ENCODE results near the gene SYT8. TPM values are rescaled to one million over a fixed set of nuclear protein-coding genes. Genes with fewer than 3 reads are reported as not detected.

SYT8 gene
- polyA plus RNA-seq, 1 donor from 2014 or later = not detected

DNA sequence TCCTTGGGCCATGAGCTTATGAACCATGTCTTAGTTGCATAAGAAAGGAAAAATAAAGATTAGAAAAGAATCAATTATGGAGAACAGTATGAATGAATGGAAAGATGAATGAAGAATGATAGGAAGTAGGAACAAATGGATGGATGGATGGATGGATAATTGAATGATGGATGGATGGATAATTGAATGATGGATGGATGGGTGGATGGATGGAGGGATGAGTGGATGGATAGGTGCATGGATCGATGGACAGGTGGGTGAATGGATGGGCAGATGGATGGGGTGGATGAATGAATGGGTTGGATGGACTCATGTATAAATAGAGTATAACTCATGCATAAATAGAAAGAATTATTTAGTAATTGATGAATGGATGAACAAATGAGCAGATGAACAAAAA is 25.3 kb downstream of the SYT8 start:
- no peaks in the 10 kb centered on the region for H3K27me3 ChIP-seq (ENCODE audit: insufficient read depth, low read depth, low read length)
- H3K9me2 ChIP-seq (ENCODE audit: insufficient read depth, low read length) = no peaks in the 10 kb centered on the region
- TF ChIP-seq EP300 (conservative IDR thresholded peaks at IDR 0.05; ENCODE audit: poor library complexity, severe bottlenecking) = no peak
- TF ChIP-seq RAD21 (conservative IDR thresholded peaks at IDR 0.05) = no peak
- no peak for TF ChIP-seq TAF1 (IDR thresholded peaks at IDR 0.05; ENCODE audit: low read depth)
- no peak for TF ChIP-seq POLR2AphosphoS5 (IDR thresholded peaks at IDR 0.05)
- no peak for TF ChIP-seq EZH2 (IDR thresholded peaks at IDR 0.05; ENCODE audit: borderline replicate concordance, insufficient read depth, low read length, poor library complexity, severe bottlenecking)
- TF ChIP-seq SMC3 (conservative IDR thresholded peaks at IDR 0.05; ENCODE audit: poor library complexity) = no peak
- TF ChIP-seq, protein P1, sequence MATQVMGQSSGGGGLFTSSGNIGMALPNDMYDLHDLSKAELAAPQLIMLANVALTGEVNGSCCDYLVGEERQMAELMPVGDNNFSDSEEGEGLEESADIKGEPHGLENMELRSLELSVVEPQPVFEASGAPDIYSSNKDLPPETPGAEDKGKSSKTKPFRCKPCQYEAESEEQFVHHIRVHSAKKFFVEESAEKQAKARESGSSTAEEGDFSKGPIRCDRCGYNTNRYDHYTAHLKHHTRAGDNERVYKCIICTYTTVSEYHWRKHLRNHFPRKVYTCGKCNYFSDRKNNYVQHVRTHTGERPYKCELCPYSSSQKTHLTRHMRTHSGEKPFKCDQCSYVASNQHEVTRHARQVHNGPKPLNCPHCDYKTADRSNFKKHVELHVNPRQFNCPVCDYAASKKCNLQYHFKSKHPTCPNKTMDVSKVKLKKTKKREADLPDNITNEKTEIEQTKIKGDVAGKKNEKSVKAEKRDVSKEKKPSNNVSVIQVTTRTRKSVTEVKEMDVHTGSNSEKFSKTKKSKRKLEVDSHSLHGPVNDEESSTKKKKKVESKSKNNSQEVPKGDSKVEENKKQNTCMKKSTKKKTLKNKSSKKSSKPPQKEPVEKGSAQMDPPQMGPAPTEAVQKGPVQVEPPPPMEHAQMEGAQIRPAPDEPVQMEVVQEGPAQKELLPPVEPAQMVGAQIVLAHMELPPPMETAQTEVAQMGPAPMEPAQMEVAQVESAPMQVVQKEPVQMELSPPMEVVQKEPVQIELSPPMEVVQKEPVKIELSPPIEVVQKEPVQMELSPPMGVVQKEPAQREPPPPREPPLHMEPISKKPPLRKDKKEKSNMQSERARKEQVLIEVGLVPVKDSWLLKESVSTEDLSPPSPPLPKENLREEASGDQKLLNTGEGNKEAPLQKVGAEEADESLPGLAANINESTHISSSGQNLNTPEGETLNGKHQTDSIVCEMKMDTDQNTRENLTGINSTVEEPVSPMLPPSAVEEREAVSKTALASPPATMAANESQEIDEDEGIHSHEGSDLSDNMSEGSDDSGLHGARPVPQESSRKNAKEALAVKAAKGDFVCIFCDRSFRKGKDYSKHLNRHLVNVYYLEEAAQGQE (IDR thresholded peaks at IDR 0.05; ENCODE audit: borderline replicate concordance) = no peak
- no peak for TF ChIP-seq MXI1 (conservative IDR thresholded peaks at IDR 0.05; ENCODE audit: poor library complexity, severe bottlenecking)
- TF ChIP-seq, protein P2, sequence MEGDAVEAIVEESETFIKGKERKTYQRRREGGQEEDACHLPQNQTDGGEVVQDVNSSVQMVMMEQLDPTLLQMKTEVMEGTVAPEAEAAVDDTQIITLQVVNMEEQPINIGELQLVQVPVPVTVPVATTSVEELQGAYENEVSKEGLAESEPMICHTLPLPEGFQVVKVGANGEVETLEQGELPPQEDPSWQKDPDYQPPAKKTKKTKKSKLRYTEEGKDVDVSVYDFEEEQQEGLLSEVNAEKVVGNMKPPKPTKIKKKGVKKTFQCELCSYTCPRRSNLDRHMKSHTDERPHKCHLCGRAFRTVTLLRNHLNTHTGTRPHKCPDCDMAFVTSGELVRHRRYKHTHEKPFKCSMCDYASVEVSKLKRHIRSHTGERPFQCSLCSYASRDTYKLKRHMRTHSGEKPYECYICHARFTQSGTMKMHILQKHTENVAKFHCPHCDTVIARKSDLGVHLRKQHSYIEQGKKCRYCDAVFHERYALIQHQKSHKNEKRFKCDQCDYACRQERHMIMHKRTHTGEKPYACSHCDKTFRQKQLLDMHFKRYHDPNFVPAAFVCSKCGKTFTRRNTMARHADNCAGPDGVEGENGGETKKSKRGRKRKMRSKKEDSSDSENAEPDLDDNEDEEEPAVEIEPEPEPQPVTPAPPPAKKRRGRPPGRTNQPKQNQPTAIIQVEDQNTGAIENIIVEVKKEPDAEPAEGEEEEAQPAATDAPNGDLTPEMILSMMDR (IDR thresholded peaks at IDR 0.05; ENCODE audit: poor library complexity, severe bottlenecking) = no peak
- no peak overlapping the region for H2AFZ ChIP-seq (ENCODE audit: low read depth, low read length)
- no peaks in the 10 kb centered on the region for H3K9me3 ChIP-seq (ENCODE audit: low read length)
- H3K4me2 ChIP-seq (ENCODE audit: low read length) = no peak overlapping the region
- no peaks in the 10 kb centered on the region for H4K20me1 ChIP-seq (ENCODE audit: insufficient read depth)
- H3K4me3 ChIP-seq (ENCODE audit: low read length) = no peak overlapping the region
- no peaks in the 10 kb centered on the region for H3F3A ChIP-seq (ENCODE audit: insufficient read depth, low read length, poor library complexity, severe bottlenecking)
- no peak overlapping the region for H3K9ac ChIP-seq (ENCODE audit: low read length)
- H3K36me3 ChIP-seq (ENCODE audit: insufficient read depth, low read length) = no peaks in the 10 kb centered on the region
- no peak overlapping the region for H3K27ac ChIP-seq (ENCODE audit: low read length)
- H3K79me2 ChIP-seq (replicated peaks; ENCODE audit: insufficient read depth, low read length) = no peaks in the 10 kb centered on the region

DNA sequence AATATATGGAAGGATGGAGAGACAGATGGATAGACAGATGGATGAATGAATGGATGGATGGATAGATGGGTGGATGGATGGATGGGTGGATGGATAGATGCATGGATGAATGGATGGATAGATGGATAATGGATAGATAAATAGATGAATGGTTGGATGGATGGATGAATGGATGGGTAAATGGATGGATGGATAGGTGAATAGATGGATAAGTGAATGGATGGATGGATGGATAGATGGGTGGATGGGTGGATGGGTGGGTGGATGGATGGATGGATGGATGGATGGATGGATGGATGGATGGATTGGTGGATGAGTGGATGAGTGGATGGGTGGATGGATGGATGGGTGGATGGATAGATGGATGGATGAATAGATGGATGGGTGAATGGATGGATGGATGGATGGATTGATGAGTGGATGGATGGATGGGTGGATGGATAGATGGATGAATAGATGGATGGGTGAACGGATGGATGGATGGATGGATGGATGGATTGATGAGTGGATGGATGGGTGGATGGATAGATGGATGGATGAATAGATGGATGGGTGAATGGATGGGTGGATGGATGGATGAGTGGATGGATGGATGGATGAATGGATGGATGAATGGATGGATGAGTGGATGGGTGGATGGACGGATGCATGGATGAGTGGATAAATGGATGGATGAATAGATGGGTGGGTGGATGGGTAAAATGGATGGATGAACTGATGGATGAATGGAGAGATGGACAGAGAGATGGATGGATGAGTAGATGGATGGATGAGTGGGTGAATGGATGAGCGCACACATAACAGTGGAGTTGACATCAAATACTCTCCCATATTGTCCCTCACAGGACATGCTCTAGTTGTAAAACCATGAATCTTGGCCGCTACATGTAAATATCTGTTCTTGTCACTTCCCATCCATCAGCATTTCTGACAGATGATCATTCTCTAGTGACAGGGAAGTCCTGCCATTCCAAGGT is 26.9 kb downstream of the SYT8 start:
- Histone ChIP-seq H2AFZ (ENCODE audit: low read depth, low read length) (no peak overlapping the region), H3K4me2 (ENCODE audit: low read length) (no peak overlapping the region), H3K27ac (ENCODE audit: low read length) (no peak overlapping the region), H3K4me3 (ENCODE audit: low read length) (no peak overlapping the region), H3F3A (ENCODE audit: insufficient read depth, low read length, poor library complexity, severe bottlenecking) (no peaks in the 10 kb centered on the region), H3K9me2 (ENCODE audit: insufficient read depth, low read length) (no peaks in the 10 kb centered on the region), H3K79me2 (replicated peaks; ENCODE audit: insufficient read depth, low read length) (no peaks in the 10 kb centered on the region), H3K9ac (ENCODE audit: low read length) (no peak overlapping the region), H3K27me3 (ENCODE audit: insufficient read depth, low read depth, low read length) (no peaks in the 10 kb centered on the region), H4K20me1 (ENCODE audit: insufficient read depth) (no peaks in the 10 kb centered on the region), H3K36me3 (ENCODE audit: insufficient read depth, low read length) (no peaks in the 10 kb centered on the region), H3K9me3 (ENCODE audit: low read length) (no peaks in the 10 kb centered on the region)
- TF ChIP-seq POLR2AphosphoS5 (IDR thresholded peaks at IDR 0.05) (no peak), RAD21 (conservative IDR thresholded peaks at IDR 0.05) (no peak), SMC3 (conservative IDR thresholded peaks at IDR 0.05; ENCODE audit: poor library complexity) (no peak), EP300 (conservative IDR thresholded peaks at IDR 0.05; ENCODE audit: poor library complexity, severe bottlenecking) (no peak), EZH2 (IDR thresholded peaks at IDR 0.05; ENCODE audit: borderline replicate concordance, insufficient read depth, low read length, poor library complexity, severe bottlenecking) (no peak), MXI1 (conservative IDR thresholded peaks at IDR 0.05; ENCODE audit: poor library complexity, severe bottlenecking) (no peak), TAF1 (IDR thresholded peaks at IDR 0.05; ENCODE audit: low read depth) (no peak)
- TF ChIP-seq, protein P1 (IDR thresholded peaks at IDR 0.05; ENCODE audit: borderline replicate concordance) = no peak
- TF ChIP-seq, protein P2 (IDR thresholded peaks at IDR 0.05; ENCODE audit: poor library complexity, severe bottlenecking) = no peak

All from neural cell (in vitro differentiated cells).